ENCODE results near the gene CNGA4.
"Not testable (repeated sequence)": the region's sequence is repeated elsewhere in the genome, so short reads cannot be mapped to it uniquely, and the experiment has no call there.

Gene CNGA4

GRCh38 chr11:6245536-6245935, 6.6 kb downstream of the CNGA4 start:
- no peak overlapping the region for H2AFZ ChIP-seq (ENCODE audit: low read length)
- H3K9ac ChIP-seq (ENCODE audit: low read length) = no peak overlapping the region
- H3F3A ChIP-seq (ENCODE audit: insufficient read depth, low read length) = no peaks in the 10 kb centered on the region
- no peak for DNase-seq
- H3K4me1 ChIP-seq (ENCODE audit: low read length) = no peaks in the 10 kb centered on the region
- H3K4me3 ChIP-seq (ENCODE audit: low read length) = no peak overlapping the region
- H3K79me2 ChIP-seq (ENCODE audit: low read length) = no peaks in the 10 kb centered on the region
- H3K27me3 ChIP-seq (replicated peaks; ENCODE audit: insufficient read depth, low read length) = no peaks in the 10 kb centered on the region
- no peaks in the 10 kb centered on the region for H4K20me1 ChIP-seq (ENCODE audit: insufficient read depth, low read length)
- H3K36me3 ChIP-seq (replicated peaks; ENCODE audit: insufficient read depth, low read length) = no peaks in the 10 kb centered on the region
- no peak overlapping the region for H3K4me2 ChIP-seq (ENCODE audit: low read depth, low read length)
- no peaks in the 10 kb centered on the region for H3K9me2 ChIP-seq (replicated peaks; ENCODE audit: insufficient read depth, low read length)
- H3K27ac ChIP-seq (ENCODE audit: low read length) = no peak overlapping the region
- TF ChIP-seq CTCF (IDR thresholded peaks at IDR 0.05; ENCODE audit: low read length) (no peak), EZH2phosphoT487 (IDR thresholded peaks at IDR 0.05; ENCODE audit: low read length) (no peak), EZH2 (optimal IDR thresholded peaks at IDR 0.05; ENCODE audit: low read depth, low read length) (no peak)
- no peaks in the 10 kb centered on the region for H3K9me3 ChIP-seq (replicated peaks; ENCODE audit: insufficient read depth, low read length)

GRCh38 chr11:6248248-6248647, 9.4 kb downstream of the CNGA4 start:
- H3K79me2 ChIP-seq (ENCODE audit: low read length) = no peaks in the 10 kb centered on the region
- H2AFZ ChIP-seq (ENCODE audit: low read length) = no peak overlapping the region
- no peak overlapping the region for H3K27ac ChIP-seq (ENCODE audit: low read length)
- no peaks in the 10 kb centered on the region for H4K20me1 ChIP-seq (ENCODE audit: insufficient read depth, low read length)
- no peak for DNase-seq
- H3K9ac ChIP-seq (ENCODE audit: low read length) = no peak overlapping the region
- H3K4me3 ChIP-seq (ENCODE audit: low read length) = no peak overlapping the region
- H3K4me1 ChIP-seq (ENCODE audit: low read length) = no peaks in the 10 kb centered on the region
- H3K9me3 ChIP-seq (replicated peaks; ENCODE audit: insufficient read depth, low read length) = no peaks in the 10 kb centered on the region
- no peaks in the 10 kb centered on the region for H3F3A ChIP-seq (ENCODE audit: insufficient read depth, low read length)
- H3K9me2 ChIP-seq (replicated peaks; ENCODE audit: insufficient read depth, low read length) = no peaks in the 10 kb centered on the region
- H3K36me3 ChIP-seq (replicated peaks; ENCODE audit: insufficient read depth, low read length) = no peaks in the 10 kb centered on the region
- H3K27me3 ChIP-seq (replicated peaks; ENCODE audit: insufficient read depth, low read length) = no peaks in the 10 kb centered on the region
- no peak for TF ChIP-seq EZH2 (optimal IDR thresholded peaks at IDR 0.05; ENCODE audit: low read depth, low read length)
- no peak for TF ChIP-seq EZH2phosphoT487 (IDR thresholded peaks at IDR 0.05; ENCODE audit: low read length)
- no peak for TF ChIP-seq CTCF (IDR thresholded peaks at IDR 0.05; ENCODE audit: low read length)
- H3K4me2 ChIP-seq (ENCODE audit: low read depth, low read length) = no peak overlapping the region

- not testable (repeated sequence) for H3K4me2 ChIP-seq (ENCODE audit: low read depth, low read length); H3K9me2 ChIP-seq (replicated peaks; ENCODE audit: insufficient read depth, low read length); H3K27ac ChIP-seq (ENCODE audit: low read length); H3K9me3 ChIP-seq (replicated peaks; ENCODE audit: insufficient read depth, low read length); H3F3A ChIP-seq (ENCODE audit: insufficient read depth, low read length); H3K36me3 ChIP-seq (replicated peaks; ENCODE audit: insufficient read depth, low read length); H3K79me2 ChIP-seq (ENCODE audit: low read length); H3K4me1 ChIP-seq (ENCODE audit: low read length); H4K20me1 ChIP-seq (ENCODE audit: insufficient read depth, low read length); H3K4me3 ChIP-seq (ENCODE audit: low read length); H3K27me3 ChIP-seq (replicated peaks; ENCODE audit: insufficient read depth, low read length); H3K9ac ChIP-seq (ENCODE audit: low read length); H2AFZ ChIP-seq (ENCODE audit: low read length); DNase-seq
These were observed 10.0 kb downstream of the CNGA4 start for GRCh38 chr11:6248897-6249296.

GRCh38 chr11:6249770-6250555, 11.1 kb downstream of the CNGA4 start:
- Histone ChIP-seq H3K9me2 (replicated peaks; ENCODE audit: insufficient read depth, low read length) (no peaks in the 10 kb centered on the region), H3K4me3 (ENCODE audit: low read length) (no peak overlapping the region), H3K79me2 (ENCODE audit: low read length) (no peaks in the 10 kb centered on the region), H3K27me3 (replicated peaks; ENCODE audit: insufficient read depth, low read length) (no peaks in the 10 kb centered on the region), H3K27ac (ENCODE audit: low read length) (no peak overlapping the region), H3F3A (ENCODE audit: insufficient read depth, low read length) (no peaks in the 10 kb centered on the region), H3K9ac (ENCODE audit: low read length) (no peak overlapping the region), H3K4me1 (ENCODE audit: low read length) (no peaks in the 10 kb centered on the region), H3K36me3 (replicated peaks; ENCODE audit: insufficient read depth, low read length) (no peaks in the 10 kb centered on the region), H4K20me1 (ENCODE audit: insufficient read depth, low read length) (no peaks in the 10 kb centered on the region), H3K9me3 (replicated peaks; ENCODE audit: insufficient read depth, low read length) (no peaks in the 10 kb centered on the region), H3K4me2 (ENCODE audit: low read depth, low read length) (no peak overlapping the region), H2AFZ (ENCODE audit: low read length) (no peak overlapping the region)
- TF ChIP-seq EZH2 (optimal IDR thresholded peaks at IDR 0.05; ENCODE audit: low read depth, low read length) = no peak
- TF ChIP-seq CTCF (IDR thresholded peaks at IDR 0.05; ENCODE audit: low read length) = no peak
- TF ChIP-seq EZH2phosphoT487 (IDR thresholded peaks at IDR 0.05; ENCODE audit: low read length) = no peak
- DNase-seq = no peak
